ENCODE results near the gene KLHL41. TPM values are rescaled to one million over a fixed set of nuclear protein-coding genes. Genes with fewer than 3 reads are reported as not detected.
"Not testable (repeated sequence)": the region's sequence is repeated elsewhere in the genome, so short reads cannot be mapped to it uniquely, and the experiment has no call there.

Gene KLHL41
- total and polyA plus RNA-seq, 4 donors: 0.25 to 0.87 (median 0.71) TPM

DNA sequence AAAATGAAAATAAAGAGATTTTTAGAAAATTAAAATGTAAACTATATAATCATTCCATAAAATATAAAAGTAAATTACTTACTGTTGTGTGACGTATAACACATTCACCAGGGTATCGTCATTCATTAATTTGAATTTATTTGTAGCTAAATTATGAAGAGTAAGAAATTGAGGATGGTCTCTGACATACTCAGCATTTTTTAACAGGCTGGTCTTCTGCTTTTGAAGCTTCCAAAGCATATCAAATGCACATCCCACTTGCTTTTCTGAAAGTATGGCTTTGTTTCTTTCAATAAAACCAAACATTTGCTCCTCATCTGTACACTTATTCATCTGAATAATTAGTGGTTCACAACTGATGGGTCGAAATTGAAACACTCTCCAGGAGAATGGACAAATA, 62.1 kb downstream of the KLHL41 start:
- H3K27ac ChIP-seq (ENCODE audit: low read depth in 1 of 2, low read length in 2 of 2): no peak overlapping the region
- DNase-seq (no peak), ATAC-seq (ENCODE audit: low FRiP score) (no peak)
- no peaks in the 10 kb centered on the region for H3K9me3 ChIP-seq (ENCODE audit: control insufficient read depth, low read length)
- no peaks in the 10 kb centered on the region for H3K36me3 ChIP-seq (ENCODE audit: control insufficient read depth in 1 of 2, insufficient read depth in 2 of 2, low read length in 1 of 2)
- H3K4me1 ChIP-seq (ENCODE audit: control insufficient read depth in 1 of 2, insufficient read depth in 2 of 2, low read length in 2 of 2): peaks cover 0 to 4% of the 10 kb centered on the region in 2 donors
- 92 to 95% methylated on average over 3 of the region's 3 CpGs for WGBS, 2 donors
- intact Hi-C loops (cut with DNase I): no loop called here
- no peak overlapping the region for H3K4me3 ChIP-seq (ENCODE audit: low read length in 2 of 2)
- no peaks in the 10 kb centered on the region for H3K27me3 ChIP-seq (ENCODE audit: control insufficient read depth in 1 of 2, insufficient read depth in 2 of 2, low read length in 1 of 2)

- no peaks in the 10 kb centered on the region for H3K27me3 ChIP-seq (ENCODE audit: control insufficient read depth in 1 of 2, insufficient read depth in 2 of 2, low read length in 1 of 2)
- H3K36me3 ChIP-seq (ENCODE audit: control insufficient read depth in 1 of 2, insufficient read depth in 2 of 2, low read length in 1 of 2): no peaks in the 10 kb centered on the region
- H3K4me3 ChIP-seq (ENCODE audit: low read length in 2 of 2): no peak overlapping the region
- DNase-seq: no peak
- H3K9me3 ChIP-seq (ENCODE audit: control insufficient read depth, low read length): no peaks in the 10 kb centered on the region
- H3K4me1 ChIP-seq (ENCODE audit: control insufficient read depth in 1 of 2, insufficient read depth in 2 of 2, low read length in 2 of 2): peaks cover 0 to 4% of the 10 kb centered on the region in 2 donors
- no peak overlapping the region for H3K27ac ChIP-seq (ENCODE audit: low read depth in 1 of 2, low read length in 2 of 2)
- intact Hi-C loops (cut with DNase I): no loop called here
- ATAC-seq (ENCODE audit: low FRiP score): no peak
- WGBS, 2 donors: 87 to 91% methylated on average over 1 of the region's 1 CpG
Observed at GRCh38 chr2:169572189-169572588, 62.7 kb downstream of the KLHL41 start.

DNA sequence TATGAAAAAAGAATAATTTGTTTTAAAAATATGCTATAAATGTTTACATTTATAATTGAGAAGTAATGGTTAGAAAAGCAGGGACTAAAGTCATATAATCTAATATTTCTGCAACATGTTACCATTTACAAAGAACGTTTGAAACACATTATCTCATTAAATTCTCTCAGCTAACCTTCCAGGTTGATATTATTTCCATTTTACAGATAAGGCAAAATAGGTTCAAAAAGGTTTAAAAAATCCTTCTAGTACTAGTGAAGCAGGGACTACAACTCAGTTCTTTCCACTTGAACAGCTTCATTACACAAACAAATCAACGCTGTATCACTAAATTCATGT, 63.3 kb downstream of the KLHL41 start:
- no peak for ATAC-seq (ENCODE audit: low FRiP score)
- Histone ChIP-seq H3K4me1 (ENCODE audit: control insufficient read depth in 1 of 2, insufficient read depth in 2 of 2, low read length in 2 of 2) (peaks cover 0 to 4% of the 10 kb centered on the region in 2 donors), H3K27me3 (ENCODE audit: control insufficient read depth in 1 of 2, insufficient read depth in 2 of 2, low read length in 1 of 2) (no peaks in the 10 kb centered on the region), H3K27ac (ENCODE audit: low read depth in 1 of 2, low read length in 2 of 2) (no peak overlapping the region), H3K4me3 (ENCODE audit: low read length in 2 of 2) (peak overlapping the region in 1 of 2 donors; percentile 81), H3K36me3 (ENCODE audit: control insufficient read depth in 1 of 2, insufficient read depth in 2 of 2, low read length in 1 of 2) (no peaks in the 10 kb centered on the region), H3K9me3 (ENCODE audit: control insufficient read depth, low read length) (no peaks in the 10 kb centered on the region)
- 29 to 31% methylated on average over 2 of the region's 2 CpGs for WGBS, 2 donors
- no peak for DNase-seq
- intact Hi-C loops (cut with DNase I): no loop called here

GRCh38 chr2:169573160-169573973, 63.9 kb downstream of the KLHL41 start, which contains the start of gene FASTKD1:
FASTKD1 (minus strand) TSS chr2:169573865; CDS start chr2:169572029, 1,836 bp downstream.
- Histone ChIP-seq H3K9me3 (ENCODE audit: control insufficient read depth, low read length) (no peaks in the 10 kb centered on the region), H3K36me3 (ENCODE audit: control insufficient read depth in 1 of 2, insufficient read depth in 2 of 2, low read length in 1 of 2) (no peaks in the 10 kb centered on the region), H3K27me3 (ENCODE audit: control insufficient read depth in 1 of 2, insufficient read depth in 2 of 2, low read length in 1 of 2) (no peaks in the 10 kb centered on the region), H3K27ac (ENCODE audit: low read depth in 1 of 2, low read length in 2 of 2) (peak within 1 kb of the TSS in 1 of 2 donors; percentile 51), H3K4me3 (ENCODE audit: low read length in 2 of 2) (peak within 1 kb of the TSS; percentile 81 to 100), H3K4me1 (ENCODE audit: control insufficient read depth in 1 of 2, insufficient read depth in 2 of 2, low read length in 2 of 2) (peaks cover 0 to 4% of the 10 kb centered on the region in 2 donors)
- intact Hi-C loops (cut with DNase I): no loop called here
- 1% methylated on average over 33 of the region's 33 CpGs for WGBS, 2 donors
- DNase-seq (peak; percentile 94 to 96), ATAC-seq (ENCODE audit: low FRiP score) (peak; percentile 96)

DNA sequence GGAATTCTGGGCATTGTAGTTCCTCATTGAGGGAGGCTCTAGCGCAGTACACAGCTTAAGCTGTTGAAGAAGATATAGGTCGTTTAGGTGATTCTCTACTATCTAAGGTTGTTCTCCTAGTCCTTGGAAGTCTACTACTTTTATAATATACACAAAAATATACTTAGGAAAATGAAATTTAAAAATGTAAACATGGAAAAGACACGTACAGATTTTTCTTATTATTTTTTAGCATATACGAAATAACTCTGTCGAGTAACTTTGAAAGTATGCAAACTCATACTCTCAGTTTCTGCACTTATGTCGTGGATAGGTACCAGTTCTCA, 64.4 kb downstream of the KLHL41 start:
- H3K36me3 ChIP-seq (ENCODE audit: control insufficient read depth in 1 of 2, insufficient read depth in 2 of 2, low read length in 1 of 2): no peaks in the 10 kb centered on the region
- WGBS, 2 donors: 19 to 20% methylated on average over 6 of the region's 6 CpGs
- H3K27ac ChIP-seq (ENCODE audit: low read depth in 1 of 2, low read length in 2 of 2): no peak overlapping the region
- peak overlapping the region in 1 of 2 donors; percentile 34 for H3K4me3 ChIP-seq (ENCODE audit: low read length in 2 of 2)
- H3K9me3 ChIP-seq (ENCODE audit: control insufficient read depth, low read length): no peaks in the 10 kb centered on the region
- intact Hi-C loops (cut with DNase I): no loop called here
- DNase-seq: no peak
- ATAC-seq (ENCODE audit: low FRiP score): no peak
- H3K4me1 ChIP-seq (ENCODE audit: control insufficient read depth in 1 of 2, insufficient read depth in 2 of 2, low read length in 2 of 2): peaks cover 0 to 4% of the 10 kb centered on the region in 2 donors
- H3K27me3 ChIP-seq (ENCODE audit: control insufficient read depth in 1 of 2, insufficient read depth in 2 of 2, low read length in 1 of 2): no peaks in the 10 kb centered on the region

DNA sequence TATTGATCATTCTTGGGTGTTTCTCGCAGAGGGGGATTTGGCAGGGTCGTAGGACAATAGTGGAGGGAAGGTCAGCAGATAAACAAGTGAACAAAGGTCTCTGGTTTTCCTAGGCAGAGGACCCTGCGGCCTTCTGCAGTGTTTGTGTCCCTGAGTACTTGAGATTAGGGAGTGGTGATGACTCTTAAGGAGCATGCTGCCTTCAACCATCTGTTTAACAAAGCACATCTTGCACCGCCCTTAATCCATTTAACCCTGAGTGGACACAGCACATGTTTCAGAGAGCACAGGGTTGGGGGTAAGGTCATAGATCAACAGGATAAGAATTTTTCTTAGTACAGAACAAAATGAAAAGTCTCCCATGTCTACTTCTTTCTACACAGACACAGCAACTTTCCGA, 65.0 kb downstream of the KLHL41 start:
- 76 to 84% methylated on average over 5 of the region's 5 CpGs for WGBS, 2 donors
- H3K27me3 ChIP-seq (ENCODE audit: control insufficient read depth in 1 of 2, insufficient read depth in 2 of 2, low read length in 1 of 2); H3K4me3 ChIP-seq (ENCODE audit: low read length in 2 of 2); DNase-seq; H3K4me1 ChIP-seq (ENCODE audit: control insufficient read depth in 1 of 2, insufficient read depth in 2 of 2, low read length in 2 of 2); H3K9me3 ChIP-seq (ENCODE audit: control insufficient read depth, low read length); ATAC-seq (ENCODE audit: low FRiP score); H3K27ac ChIP-seq (ENCODE audit: low read depth in 1 of 2, low read length in 2 of 2); intact Hi-C loops (cut with DNase I); H3K36me3 ChIP-seq (ENCODE audit: control insufficient read depth in 1 of 2, insufficient read depth in 2 of 2, low read length in 1 of 2): not testable (repeated sequence)

- H3K4me3 ChIP-seq (ENCODE audit: low read length in 2 of 2); DNase-seq; ATAC-seq (ENCODE audit: low FRiP score); H3K4me1 ChIP-seq (ENCODE audit: control insufficient read depth in 1 of 2, insufficient read depth in 2 of 2, low read length in 2 of 2); H3K27ac ChIP-seq (ENCODE audit: low read depth in 1 of 2, low read length in 2 of 2); H3K9me3 ChIP-seq (ENCODE audit: control insufficient read depth, low read length); H3K36me3 ChIP-seq (ENCODE audit: control insufficient read depth in 1 of 2, insufficient read depth in 2 of 2, low read length in 1 of 2); H3K27me3 ChIP-seq (ENCODE audit: control insufficient read depth in 1 of 2, insufficient read depth in 2 of 2, low read length in 1 of 2); intact Hi-C loops (cut with DNase I): not testable (repeated sequence)
- 91 to 94% methylated on average over 25 to 36 of the region's 36 CpGs for WGBS, 2 donors
Observed at GRCh38 chr2:169575264-169575663, 65.8 kb downstream of the KLHL41 start.
